ENCODE data around the gene ATP5ME.

The ATP5ME gene

GRCh38 chr4:667545-667925, 6.5 kb downstream of the ATP5ME start:
- H3K9me3 ChIP-seq (ENCODE audit: insufficient read depth, low read length): no peaks in the 10 kb centered on the region
- no peak overlapping the region for H3K4me3 ChIP-seq (ENCODE audit: insufficient read length, low read depth)
- TF ChIP-seq YY1 (IDR thresholded peaks at IDR 0.05; ENCODE audit: insufficient read depth, insufficient read length) (no peak), ZNF274 (IDR thresholded peaks at IDR 0.05; ENCODE audit: low read depth, low read length) (no peak), SUZ12 (IDR thresholded peaks at IDR 0.05; ENCODE audit: extremely low read depth, insufficient read depth, insufficient read length) (no peak)
- DNase-seq (ENCODE audit: low read depth, low spot score): no peak
- peaks cover 13% of the 10 kb centered on the region for H3K4me1 ChIP-seq (ENCODE audit: insufficient read depth, insufficient read length)
- no peak overlapping the region for H3K9ac ChIP-seq (ENCODE audit: insufficient read length, low read depth)
- H3K27me3 ChIP-seq (ENCODE audit: insufficient read depth, insufficient read length): no peaks in the 10 kb centered on the region
- H3K36me3 ChIP-seq (ENCODE audit: insufficient read depth, insufficient read length, low read length): peaks cover 27% of the 10 kb centered on the region

- H3K27me3 ChIP-seq (ENCODE audit: insufficient read depth, insufficient read length): no peaks in the 10 kb centered on the region
- no peak overlapping the region for H3K4me3 ChIP-seq (ENCODE audit: insufficient read length, low read depth)
- DNase-seq (ENCODE audit: low read depth, low spot score): no peak
- TF ChIP-seq ZNF274 (IDR thresholded peaks at IDR 0.05; ENCODE audit: low read depth, low read length) (no peak), SUZ12 (IDR thresholded peaks at IDR 0.05; ENCODE audit: extremely low read depth, insufficient read depth, insufficient read length) (no peak)
- H3K36me3 ChIP-seq (ENCODE audit: insufficient read depth, insufficient read length, low read length): peaks cover 27% of the 10 kb centered on the region
- H3K9ac ChIP-seq (ENCODE audit: insufficient read length, low read depth): no peak overlapping the region
- no peaks in the 10 kb centered on the region for H3K9me3 ChIP-seq (ENCODE audit: insufficient read depth, low read length)
- H3K4me1 ChIP-seq (ENCODE audit: insufficient read depth, insufficient read length): peaks cover 13% of the 10 kb centered on the region
These were observed 7.1 kb downstream of the ATP5ME start for GRCh38 chr4:666822-667544.

- Histone ChIP-seq H3K9me3 (ENCODE audit: insufficient read depth, low read length) (no peaks in the 10 kb centered on the region), H3K4me3 (ENCODE audit: insufficient read length, low read depth) (no peak overlapping the region), H3K9ac (ENCODE audit: insufficient read length, low read depth) (peak overlapping the region; percentile 50), H3K4me1 (ENCODE audit: insufficient read depth, insufficient read length) (peaks cover 13% of the 10 kb centered on the region), H3K27me3 (ENCODE audit: insufficient read depth, insufficient read length) (no peaks in the 10 kb centered on the region), H3K36me3 (ENCODE audit: insufficient read depth, insufficient read length, low read length) (peaks cover 25% of the 10 kb centered on the region)
- DNase-seq (ENCODE audit: low read depth, low spot score): no peak
- TF ChIP-seq SUZ12 (IDR thresholded peaks at IDR 0.05; ENCODE audit: extremely low read depth, insufficient read depth, insufficient read length) (no peak), ZNF274 (IDR thresholded peaks at IDR 0.05; ENCODE audit: low read depth, low read length) (no peak), YY1 (IDR thresholded peaks at IDR 0.05; ENCODE audit: insufficient read depth, insufficient read length) (no peak)
These were observed 7.7 kb downstream of the ATP5ME start for GRCh38 chr4:666436-666810.

- DNase-seq (ENCODE audit: low read depth, low spot score): no peak
- H3K9me3 ChIP-seq (ENCODE audit: insufficient read depth, low read length): no peaks in the 10 kb centered on the region
- no peaks in the 10 kb centered on the region for H3K27me3 ChIP-seq (ENCODE audit: insufficient read depth, insufficient read length)
- TF ChIP-seq ZNF274 (IDR thresholded peaks at IDR 0.05; ENCODE audit: low read depth, low read length): no peak
- no peak for TF ChIP-seq YY1 (IDR thresholded peaks at IDR 0.05; ENCODE audit: insufficient read depth, insufficient read length)
- no peak for TF ChIP-seq SUZ12 (IDR thresholded peaks at IDR 0.05; ENCODE audit: extremely low read depth, insufficient read depth, insufficient read length)
- H3K4me1 ChIP-seq (ENCODE audit: insufficient read depth, insufficient read length): peaks cover 13% of the 10 kb centered on the region
- peak overlapping the region; percentile 50 for H3K9ac ChIP-seq (ENCODE audit: insufficient read length, low read depth)
- H3K36me3 ChIP-seq (ENCODE audit: insufficient read depth, insufficient read length, low read length): peaks cover 20% of the 10 kb centered on the region
- no peak overlapping the region for H3K4me3 ChIP-seq (ENCODE audit: insufficient read length, low read depth)
These were observed 8.2 kb downstream of the ATP5ME start for GRCh38 chr4:665751-666435.

GRCh38 chr4:665381-665750, 8.7 kb downstream of the ATP5ME start:
- H3K4me3 ChIP-seq (ENCODE audit: insufficient read length, low read depth): no peak overlapping the region
- peaks cover 18% of the 10 kb centered on the region for H3K36me3 ChIP-seq (ENCODE audit: insufficient read depth, insufficient read length, low read length)
- no peaks in the 10 kb centered on the region for H3K27me3 ChIP-seq (ENCODE audit: insufficient read depth, insufficient read length)
- no peak for DNase-seq (ENCODE audit: low read depth, low spot score)
- H3K9me3 ChIP-seq (ENCODE audit: insufficient read depth, low read length): no peaks in the 10 kb centered on the region
- H3K4me1 ChIP-seq (ENCODE audit: insufficient read depth, insufficient read length): peaks cover 13% of the 10 kb centered on the region
- no peak for TF ChIP-seq SUZ12 (IDR thresholded peaks at IDR 0.05; ENCODE audit: extremely low read depth, insufficient read depth, insufficient read length)
- peak overlapping the region; percentile 50 for H3K9ac ChIP-seq (ENCODE audit: insufficient read length, low read depth)

GRCh38 chr4:664713-665231, 9.3 kb downstream of the ATP5ME start:
- H3K27me3 ChIP-seq (ENCODE audit: insufficient read depth, insufficient read length): no peaks in the 10 kb centered on the region
- H3K9me3 ChIP-seq (ENCODE audit: insufficient read depth, low read length): no peaks in the 10 kb centered on the region
- peak overlapping the region; percentile 23 for H3K9ac ChIP-seq (ENCODE audit: insufficient read length, low read depth)
- DNase-seq (ENCODE audit: low read depth, low spot score): no peak
- H3K36me3 ChIP-seq (ENCODE audit: insufficient read depth, insufficient read length, low read length): peaks cover 19% of the 10 kb centered on the region
- no peak overlapping the region for H3K4me3 ChIP-seq (ENCODE audit: insufficient read length, low read depth)
- peaks cover 13% of the 10 kb centered on the region for H3K4me1 ChIP-seq (ENCODE audit: insufficient read depth, insufficient read length)
- no peak for TF ChIP-seq YY1 (IDR thresholded peaks at IDR 0.05; ENCODE audit: insufficient read depth, insufficient read length)
- TF ChIP-seq ZNF274 (IDR thresholded peaks at IDR 0.05; ENCODE audit: low read depth, low read length): no peak
- TF ChIP-seq SUZ12 (IDR thresholded peaks at IDR 0.05; ENCODE audit: extremely low read depth, insufficient read depth, insufficient read length): no peak
